GM12801 (cell line): ENCODE measurements around the gene MICALL1.

ENCODE experiments used
- TF ChIP-seq, protein P1 (sequence below): IDR thresholded peaks from one replicate; pipeline ENCODE4 v1.5.1; 2011; ENCODE audit warnings: control low read depth; ENCODE audit not compliant: insufficient read length; ENCODE audit errors: extremely low read depth

Gene MICALL1

DNA sequence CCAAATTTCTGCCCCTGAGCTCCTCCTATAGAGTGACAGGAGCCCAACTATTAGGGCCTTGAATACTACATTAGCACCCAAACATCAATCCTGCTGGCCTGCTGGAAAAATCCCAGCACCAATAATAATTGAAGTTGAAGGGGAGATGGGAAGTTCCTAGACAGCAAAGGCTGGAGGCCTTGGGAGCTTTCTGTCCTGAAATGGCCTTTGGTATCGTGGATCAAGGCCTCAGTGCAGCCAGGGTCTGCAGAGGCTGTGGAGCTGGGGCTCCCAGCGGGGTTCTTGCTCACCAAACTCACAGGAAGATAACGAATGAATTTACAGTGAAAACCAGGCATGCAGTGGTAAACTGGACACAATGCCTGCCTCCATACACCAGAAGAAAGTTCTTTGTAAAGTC lies 9.2 kb upstream of the MICALL1 start:
- TF ChIP-seq, protein P1, sequence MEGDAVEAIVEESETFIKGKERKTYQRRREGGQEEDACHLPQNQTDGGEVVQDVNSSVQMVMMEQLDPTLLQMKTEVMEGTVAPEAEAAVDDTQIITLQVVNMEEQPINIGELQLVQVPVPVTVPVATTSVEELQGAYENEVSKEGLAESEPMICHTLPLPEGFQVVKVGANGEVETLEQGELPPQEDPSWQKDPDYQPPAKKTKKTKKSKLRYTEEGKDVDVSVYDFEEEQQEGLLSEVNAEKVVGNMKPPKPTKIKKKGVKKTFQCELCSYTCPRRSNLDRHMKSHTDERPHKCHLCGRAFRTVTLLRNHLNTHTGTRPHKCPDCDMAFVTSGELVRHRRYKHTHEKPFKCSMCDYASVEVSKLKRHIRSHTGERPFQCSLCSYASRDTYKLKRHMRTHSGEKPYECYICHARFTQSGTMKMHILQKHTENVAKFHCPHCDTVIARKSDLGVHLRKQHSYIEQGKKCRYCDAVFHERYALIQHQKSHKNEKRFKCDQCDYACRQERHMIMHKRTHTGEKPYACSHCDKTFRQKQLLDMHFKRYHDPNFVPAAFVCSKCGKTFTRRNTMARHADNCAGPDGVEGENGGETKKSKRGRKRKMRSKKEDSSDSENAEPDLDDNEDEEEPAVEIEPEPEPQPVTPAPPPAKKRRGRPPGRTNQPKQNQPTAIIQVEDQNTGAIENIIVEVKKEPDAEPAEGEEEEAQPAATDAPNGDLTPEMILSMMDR = no peak

DNA sequence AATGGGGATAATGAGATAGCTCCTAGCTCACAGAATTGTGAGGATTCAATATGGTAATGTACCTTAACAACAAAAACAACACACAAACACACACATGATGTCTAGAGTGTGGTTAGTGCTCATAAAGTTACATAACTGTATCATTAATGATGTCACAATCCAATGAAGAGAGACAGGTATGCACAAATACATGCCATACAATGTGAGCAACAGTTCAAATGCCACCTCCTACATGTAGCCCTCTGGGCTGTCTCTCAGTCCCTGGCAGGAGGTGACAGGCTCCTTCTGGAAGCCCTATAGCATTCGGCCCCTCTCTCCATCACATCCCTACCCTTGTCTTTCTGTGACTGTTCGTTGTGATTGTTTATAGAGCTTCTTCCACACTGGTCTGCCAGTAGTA lies 8.3 kb upstream of the MICALL1 start:
- TF ChIP-seq, protein P1 = no peak

DNA sequence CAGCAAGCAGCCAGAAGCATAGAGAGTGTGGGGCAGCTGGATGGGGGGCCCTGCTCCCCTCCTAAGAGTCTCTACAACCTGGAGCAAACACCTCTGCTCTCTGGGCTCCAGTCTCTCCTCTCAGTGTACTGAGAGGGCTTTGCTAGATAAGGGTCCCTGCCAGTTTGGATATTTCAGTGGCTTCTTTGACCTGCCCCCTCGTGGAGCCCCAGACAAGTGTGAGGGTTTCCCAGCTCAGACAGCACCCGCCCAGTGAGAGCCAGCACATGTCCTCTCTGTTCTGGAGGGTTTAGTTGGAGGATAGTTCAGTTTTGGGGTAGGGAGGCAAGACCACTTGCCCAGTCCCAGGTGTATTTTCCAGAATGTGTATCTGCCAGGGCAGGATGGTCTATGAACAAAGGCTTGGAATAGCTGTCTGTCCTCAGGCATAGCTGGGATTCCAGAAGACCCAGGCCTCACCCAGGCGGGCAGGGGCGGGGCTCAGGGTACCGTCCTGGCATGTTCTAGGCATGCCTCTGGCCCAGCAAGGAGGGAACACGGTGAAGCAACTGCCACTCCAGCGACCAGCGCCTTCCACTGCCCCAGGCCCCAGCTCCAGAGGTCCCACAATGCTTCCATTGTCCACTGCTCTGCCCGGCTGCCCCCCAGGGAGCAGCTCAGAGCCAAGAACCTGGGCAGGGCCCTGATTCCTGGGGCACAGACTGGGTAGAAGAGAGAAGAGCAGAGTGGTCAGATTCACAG lies 7.5 kb upstream of the MICALL1 start:
- TF ChIP-seq, protein P1 = no peak

DNA sequence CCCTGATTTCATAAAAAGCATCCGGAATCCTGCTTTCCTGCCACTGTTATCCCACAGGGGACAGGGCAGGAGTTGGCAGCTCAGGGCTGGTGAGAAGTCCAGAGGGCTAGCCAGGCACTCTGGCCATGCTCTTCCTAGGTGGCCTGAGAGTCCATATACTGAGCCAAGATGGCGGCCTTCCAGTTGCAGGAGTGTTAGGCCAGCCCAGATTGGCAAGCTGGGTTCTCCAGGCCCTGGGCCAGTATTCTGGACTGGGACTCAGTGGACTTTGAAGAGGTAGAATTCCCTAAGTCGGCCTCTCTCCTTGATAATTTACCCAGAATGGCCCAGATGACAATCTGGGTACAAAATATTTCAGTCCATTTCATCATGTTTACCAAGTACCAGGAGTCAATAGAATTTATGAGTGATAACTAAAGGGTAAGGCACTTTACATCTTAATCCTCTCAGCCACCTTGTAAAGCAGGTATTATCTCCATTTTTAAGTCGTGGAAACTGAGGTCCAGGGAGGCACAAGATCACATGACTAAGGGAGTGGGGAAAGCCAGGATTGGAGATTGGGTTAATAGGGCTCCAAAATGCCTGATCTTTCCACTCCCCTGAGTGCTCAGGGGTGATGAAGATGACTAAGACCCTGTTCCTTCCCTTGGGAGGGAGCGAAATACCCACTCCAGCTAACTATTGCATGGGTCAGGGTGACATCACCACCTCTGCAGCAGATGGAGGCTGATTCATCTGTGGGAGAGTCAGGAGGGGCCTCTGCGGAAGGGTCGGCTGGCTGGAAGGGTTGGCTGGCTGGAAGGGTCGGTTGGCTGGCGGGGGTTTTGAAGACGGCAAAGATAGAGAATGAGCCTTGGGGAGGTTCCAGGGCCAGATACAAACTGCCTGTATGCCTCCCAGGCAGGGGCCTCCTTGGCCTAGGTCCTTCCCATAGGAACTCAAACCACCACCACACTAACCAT lies 1.2 kb upstream of the MICALL1 start:
- TF ChIP-seq, protein P1 = no peak

DNA sequence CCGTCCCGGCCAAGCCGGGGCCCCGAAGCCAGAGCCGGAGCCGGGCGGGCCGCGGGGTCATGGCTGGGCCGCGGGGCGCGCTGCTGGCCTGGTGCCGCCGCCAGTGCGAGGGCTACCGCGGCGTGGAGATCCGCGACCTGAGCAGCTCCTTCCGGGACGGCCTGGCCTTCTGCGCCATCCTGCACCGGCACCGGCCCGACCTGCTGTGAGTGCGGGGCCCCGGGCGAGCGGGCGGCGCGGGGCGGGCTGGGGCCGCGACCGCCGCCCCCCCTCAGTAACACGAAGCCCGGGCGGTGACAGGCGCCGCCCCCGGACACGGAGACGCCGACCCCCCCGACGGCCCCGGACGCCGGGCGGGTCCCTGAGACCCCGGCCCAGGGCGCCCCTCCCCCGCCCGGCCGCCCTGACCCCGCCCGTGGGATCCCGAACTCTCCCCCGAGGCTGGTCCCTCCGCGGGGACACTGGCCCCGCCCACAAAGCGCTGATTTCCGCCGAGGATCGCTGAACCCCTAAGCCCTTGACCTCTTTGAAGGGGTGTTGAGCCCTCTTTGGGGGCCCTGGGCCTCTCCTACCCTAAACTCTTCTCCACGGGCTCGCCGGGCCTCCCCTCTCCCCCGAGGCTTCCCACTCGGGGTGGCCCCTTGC lies 389 bp downstream of the MICALL1 start:
- TF ChIP-seq, protein P1 = no peak

DNA sequence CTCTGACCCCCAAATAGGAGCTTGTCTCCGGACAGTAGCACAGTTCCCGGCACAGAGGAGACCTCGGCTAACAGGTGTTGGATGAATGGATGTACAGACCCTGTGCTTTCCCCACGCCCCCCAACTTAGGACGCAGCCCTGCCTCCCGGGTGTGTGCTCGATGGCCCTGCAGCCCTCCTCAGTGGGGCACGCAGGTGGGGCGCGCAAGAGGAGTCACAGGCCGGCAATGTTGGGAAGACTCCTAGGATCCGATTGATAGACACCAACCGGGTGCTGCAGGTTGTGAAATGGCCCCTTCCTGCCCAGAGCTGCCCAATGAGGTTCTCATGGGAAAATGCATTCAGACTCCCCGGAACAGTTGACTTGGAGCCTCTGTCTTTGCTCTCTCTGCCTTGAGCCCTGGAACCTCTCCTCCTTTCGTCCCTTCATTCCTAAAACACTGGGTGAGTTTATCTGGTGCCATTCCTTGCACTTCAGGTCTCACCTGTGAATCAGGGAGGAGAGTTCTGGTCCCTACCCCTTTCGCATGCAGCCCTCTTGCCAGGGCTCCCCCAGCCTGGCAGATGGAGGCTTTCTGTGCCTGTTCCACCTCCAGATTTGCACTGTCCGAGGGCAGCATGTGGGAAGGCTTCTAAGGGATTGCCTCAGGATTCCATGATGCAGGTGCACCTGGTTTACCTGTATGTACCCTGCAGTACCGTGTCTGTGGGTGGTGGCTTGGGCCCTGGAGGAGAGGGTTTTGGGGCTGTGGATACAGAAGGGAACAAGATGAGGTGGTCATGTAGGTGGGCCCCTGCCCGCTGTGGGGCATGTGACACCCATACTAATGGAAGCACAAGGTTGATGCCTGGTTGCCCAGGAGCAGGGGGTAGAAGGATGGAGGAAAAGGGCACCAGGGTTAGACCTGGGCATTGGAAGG lies 1.2 kb downstream of the MICALL1 start:
- TF ChIP-seq, protein P1 = no peak
